Fibroblast of lung (primary cell): ENCODE measurements around the gene LTO1. TPM values are rescaled to one million over a fixed set of nuclear protein-coding genes. Genes with fewer than 3 reads are reported as not detected.
A peak's percentile ranks its signal among the peaks of the same experiment; 100 is the strongest.

Experiments
- DNase-seq, 2 donors: peaks; one replicate each; pipeline versions ENCODE4 v3.0.0 to v3.0.0-alpha.2; 2010; ENCODE audit warnings: low read depth in 2 of 2
- H2AFZ ChIP-seq: 2 replicates; pipeline ENCODE4 v1.5.1; 2012; ENCODE audit warnings: low read length, control low read depth, inconsistent platforms
- H3K27ac ChIP-seq: 2 replicates; pipeline ENCODE4 v1.5.1; 2011; ENCODE audit warnings: low read length, control low read depth; ENCODE audit not compliant: insufficient read depth
- H3K27me3 ChIP-seq: 2 replicates; pipeline ENCODE4 v1.5.1; 2011; ENCODE audit warnings: mild to moderate bottlenecking, low read length; ENCODE audit not compliant: control insufficient read depth, insufficient read depth
- H3K36me3 ChIP-seq: 2 replicates; pipeline ENCODE4 v1.5.1; 2011; ENCODE audit warnings: low read length; ENCODE audit not compliant: control insufficient read depth, insufficient read depth
- H3K4me1 ChIP-seq: 2 replicates; pipeline ENCODE4 v1.5.1; 2011; ENCODE audit warnings: low read length; ENCODE audit not compliant: control insufficient read depth, insufficient read depth; ENCODE audit errors: extremely low read depth
- H3K4me2 ChIP-seq: 2 replicates; pipeline ENCODE4 v1.5.1; 2011; ENCODE audit warnings: low read length, control low read depth; ENCODE audit not compliant: insufficient read depth; ENCODE audit errors: extremely low read depth
- H3K4me3 ChIP-seq, 4 experiments: fragments of 200-600 bp in 1 of 4; sonication (generic) in 1 of 4; replicated peaks in 1 of 4; 2 replicates each; pipeline ENCODE4 v1.5.1; 2011 to 2016; ENCODE audit warnings: low read length in 4 of 4, low read depth in 3 of 4, mild to moderate bottlenecking in 3 of 4, control low read depth in 2 of 4, inconsistent platforms in 1 of 4, mixed read lengths in 1 of 4; ENCODE audit not compliant: insufficient read depth in 1 of 4; ENCODE audit errors: control extremely low read depth in 1 of 4
- H3K79me2 ChIP-seq: 2 replicates; pipeline ENCODE4 v1.5.1; 2012; ENCODE audit warnings: mild to moderate bottlenecking, low read length, inconsistent platforms; ENCODE audit not compliant: control insufficient read depth, insufficient read depth
- H3K9ac ChIP-seq: 2 replicates; pipeline ENCODE4 v1.5.1; 2011; ENCODE audit warnings: mild to moderate bottlenecking, low read length, control low read depth; ENCODE audit not compliant: insufficient read depth
- H3K9me3 ChIP-seq: 2 replicates; pipeline ENCODE4 v1.5.1; 2012; ENCODE audit warnings: low read depth, low read length; ENCODE audit not compliant: control insufficient read depth, insufficient read depth
- H4K20me1 ChIP-seq: 2 replicates; pipeline ENCODE4 v1.5.1; 2011; ENCODE audit warnings: low read length; ENCODE audit not compliant: control insufficient read depth, insufficient read depth; ENCODE audit errors: extremely low read depth
- EZH2 ChIP-seq: IDR thresholded peaks from 2 replicates; pipeline ENCODE4 v1.5.1; 2012; ENCODE audit warnings: low read length, control low read depth, mild to moderate bottlenecking; ENCODE audit errors: missing control alignments
- polyA plus RNA-seq, 2 donors: library from polyadenylated mRNA; depleted of rRNA in 1 of 2; stranded (reverse) in 1 of 2; unstranded in 1 of 2; fragments of >200 nt; gene quantifications; 2 replicates each; pipeline ENCODE4 v1.2.1, GENCODE V29; 2011 to 2012; ENCODE audit warnings: missing spikeins in 1 of 2
- total RNA-seq: library from RNA; depleted of rRNA; stranded (reverse); fragments of >200 nt; gene quantifications from 2 replicates; pipeline ENCODE4 v1.2.1, GENCODE V29; 2014
- TF ChIP-seq, protein P1 (sequence below), 2 donors: IDR thresholded peaks in 1 of 2; conservative IDR thresholded peaks in 1 of 2; 1 replicate in 1 of 2; 2 replicates in 1 of 2; pipeline ENCODE4 v1.5.1; 2011 to 2012; ENCODE audit warnings: low read length in 2 of 2, control low read depth in 1 of 2, inconsistent platforms in 1 of 2, low read depth in 1 of 2, mild to moderate bottlenecking in 1 of 2

LTO1 gene
- total and polyA plus RNA-seq, 2 donors (not counting 1 experiment from before 2014, with no cell fraction given): 18.1 to 25.4 TPM

DNA sequence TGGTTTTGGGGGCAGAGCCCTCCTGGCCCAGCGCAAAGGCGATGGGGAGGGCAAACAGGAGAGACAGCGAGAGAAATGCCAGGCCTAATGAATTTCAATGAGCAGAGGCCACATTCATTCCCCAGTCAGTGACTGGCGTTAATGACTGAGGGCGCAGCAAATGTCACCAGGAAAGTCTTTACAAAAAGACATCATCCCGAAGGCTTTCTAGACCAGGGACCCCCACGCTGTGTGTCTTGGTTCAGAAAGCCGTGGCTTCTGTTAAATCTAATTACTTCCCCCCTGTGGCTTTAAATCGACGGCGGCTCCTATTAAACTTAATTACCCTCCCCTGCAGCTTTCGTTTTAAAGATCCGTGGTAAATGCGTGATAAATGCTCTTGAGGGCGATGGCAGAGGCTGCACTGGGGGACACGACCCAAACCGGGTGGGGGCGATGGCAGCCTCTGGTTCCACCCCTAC lies 30.2 kb upstream of the LTO1 start:
- no peak overlapping the region for H3K4me3 ChIP-seq

DNA sequence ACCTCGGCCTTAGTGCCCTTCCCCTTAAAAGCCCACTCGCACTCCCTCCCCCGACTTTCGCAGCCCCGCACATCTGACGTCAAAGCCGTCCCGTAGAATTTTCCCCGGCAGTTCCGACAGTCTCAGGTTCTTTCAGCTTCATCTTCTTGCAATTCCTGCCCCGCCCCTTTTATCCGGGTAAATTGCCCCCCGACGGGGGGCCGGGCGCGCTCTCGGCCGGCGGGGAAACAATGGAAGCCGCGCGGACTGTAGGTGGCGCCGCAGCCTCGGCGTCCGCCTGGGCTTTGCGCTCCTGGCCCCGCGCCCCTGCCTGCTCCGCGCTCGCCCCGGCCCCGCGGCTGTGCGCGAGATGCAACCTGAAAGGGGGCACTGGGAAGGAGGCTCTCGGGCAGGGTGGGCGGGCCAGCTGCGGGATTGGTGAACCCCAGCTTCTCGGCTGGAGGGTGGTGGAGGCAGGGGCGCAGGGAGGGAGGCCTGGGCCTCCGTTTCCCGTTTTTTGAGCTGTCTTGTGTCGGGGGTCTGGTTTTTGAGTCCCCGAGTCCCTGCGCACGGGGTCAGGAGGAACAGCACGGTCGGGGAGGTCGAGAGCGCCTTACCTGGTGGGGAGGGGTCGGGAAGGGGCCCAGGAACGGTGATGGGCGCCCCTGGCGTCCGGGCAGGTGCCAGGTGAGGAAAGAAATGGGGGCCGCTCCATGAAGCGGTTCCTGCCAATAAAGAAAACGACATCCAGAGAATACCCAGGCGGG lies 29.5 kb upstream of the LTO1 start:
- Histone ChIP-seq H3K79me2 (no peaks in the 10 kb centered on the region), H3K36me3 (no peaks in the 10 kb centered on the region), H3K9ac (no peak overlapping the region), H3K4me3 (no peak overlapping the region), H3K4me2 (no peak overlapping the region), H3K9me3 (no peaks in the 10 kb centered on the region), H3K27ac (no peak overlapping the region), H3K4me1 (peaks cover 3% of the 10 kb centered on the region), H3K27me3 (peaks cover 34% of the 10 kb centered on the region), H4K20me1 (no peaks in the 10 kb centered on the region), H2AFZ (no peak overlapping the region)
- DNase-seq: no peak
- TF ChIP-seq EZH2: peak; percentile 14
- TF ChIP-seq, protein P1, sequence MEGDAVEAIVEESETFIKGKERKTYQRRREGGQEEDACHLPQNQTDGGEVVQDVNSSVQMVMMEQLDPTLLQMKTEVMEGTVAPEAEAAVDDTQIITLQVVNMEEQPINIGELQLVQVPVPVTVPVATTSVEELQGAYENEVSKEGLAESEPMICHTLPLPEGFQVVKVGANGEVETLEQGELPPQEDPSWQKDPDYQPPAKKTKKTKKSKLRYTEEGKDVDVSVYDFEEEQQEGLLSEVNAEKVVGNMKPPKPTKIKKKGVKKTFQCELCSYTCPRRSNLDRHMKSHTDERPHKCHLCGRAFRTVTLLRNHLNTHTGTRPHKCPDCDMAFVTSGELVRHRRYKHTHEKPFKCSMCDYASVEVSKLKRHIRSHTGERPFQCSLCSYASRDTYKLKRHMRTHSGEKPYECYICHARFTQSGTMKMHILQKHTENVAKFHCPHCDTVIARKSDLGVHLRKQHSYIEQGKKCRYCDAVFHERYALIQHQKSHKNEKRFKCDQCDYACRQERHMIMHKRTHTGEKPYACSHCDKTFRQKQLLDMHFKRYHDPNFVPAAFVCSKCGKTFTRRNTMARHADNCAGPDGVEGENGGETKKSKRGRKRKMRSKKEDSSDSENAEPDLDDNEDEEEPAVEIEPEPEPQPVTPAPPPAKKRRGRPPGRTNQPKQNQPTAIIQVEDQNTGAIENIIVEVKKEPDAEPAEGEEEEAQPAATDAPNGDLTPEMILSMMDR (conservative IDR thresholded peaks at IDR 0.05 in 1 of 2, IDR thresholded peaks at IDR 0.05 in 1 of 2; ENCODE audit: low read depth in 1 of 2, low read length in 2 of 2): peak; percentile 38 to 41

More for the DNA sequence above, 30.2 kb upstream of the LTO1 start:
- peaks cover 3% of the 10 kb centered on the region for H3K4me1 ChIP-seq
- no peaks in the 10 kb centered on the region for H3K9me3 ChIP-seq
- no peak overlapping the region for H3K27ac ChIP-seq
- no peak overlapping the region for H2AFZ ChIP-seq
- H3K27me3 ChIP-seq: peaks cover 34% of the 10 kb centered on the region
- no peaks in the 10 kb centered on the region for H3K36me3 ChIP-seq
- H3K4me2 ChIP-seq: no peak overlapping the region
- TF ChIP-seq, protein P1 (conservative IDR thresholded peaks at IDR 0.05 in 1 of 2, IDR thresholded peaks at IDR 0.05 in 1 of 2; ENCODE audit: low read depth in 1 of 2, low read length in 2 of 2): no peak
- no peak for TF ChIP-seq EZH2
- no peaks in the 10 kb centered on the region for H4K20me1 ChIP-seq
- no peak overlapping the region for H3K9ac ChIP-seq
- DNase-seq: no peak
- H3K79me2 ChIP-seq: no peaks in the 10 kb centered on the region

- no peak within 1 kb of the TSS for H3K9ac ChIP-seq
- no peak within 1 kb of the TSS for H3K27ac ChIP-seq
- no peaks in the 10 kb centered on the region for H3K36me3 ChIP-seq
- no peak within 1 kb of the TSS for H3K4me2 ChIP-seq
- peak; percentile 81 for TF ChIP-seq EZH2
- TF ChIP-seq, protein P1 (conservative IDR thresholded peaks at IDR 0.05 in 1 of 2, IDR thresholded peaks at IDR 0.05 in 1 of 2; ENCODE audit: low read depth in 1 of 2, low read length in 2 of 2): no peak
- H3K9me3 ChIP-seq: no peaks in the 10 kb centered on the region
- H3K4me1 ChIP-seq: peaks cover 3% of the 10 kb centered on the region
- H3K4me3 ChIP-seq: peak within 1 kb of the TSS in 1 of 4 experiments; percentile 10
- no peaks in the 10 kb centered on the region for H4K20me1 ChIP-seq
- DNase-seq: no peak
- H3K27me3 ChIP-seq: peaks cover 38% of the 10 kb centered on the region
- H3K79me2 ChIP-seq: no peaks in the 10 kb centered on the region
- H2AFZ ChIP-seq: no peak within 1 kb of the TSS
Measured at GRCh38 chr11:69703768-69704507, 28.8 kb upstream of the LTO1 start, which contains the start of gene FGF19. Gene FGF19 (minus strand): TSS chr11:69704022. CDS start chr11:69703876, 146 bp downstream.
